SK-N-SH (cell line): ENCODE data around the gene MAPT. TPM values are rescaled to one million over a fixed set of nuclear protein-coding genes. Genes with fewer than 3 reads are reported as not detected.

Source experiments
- CTCF ChIA-PET: fragments of 300-600, 350-600 bp; formaldehyde crosslinking; extraction: SDS; loops from one replicate; lab custom pipeline; 2021; lab: Yijun Ruan, JAX
- POLR2A ChIA-PET: fragments of 350-600 bp; sonication (Branson Sonifier 250); formaldehyde crosslinking; extraction: SDS; loops from one replicate; lab custom pipeline; 2020; ENCODE audit warnings: antibody characterized with exemption, inconsistent platforms; lab: Yijun Ruan, JAX
- DNase-seq: peaks from one replicate; pipeline ENCODE4 v3.0.0; 2012
- H2AFZ ChIP-seq: fragments of 200-600 bp; sonication (generic); 2 replicates; pipeline ENCODE4 v1.8.1; 2016; ENCODE audit warnings: antibody characterized with exemption, mild to moderate bottlenecking, low read depth
- H3F3A ChIP-seq: fragments of 200-600 bp; sonication (generic); replicated peaks from 2 replicates; pipeline ENCODE3; 2016; ENCODE audit warnings: antibody characterized with exemption, mild to moderate bottlenecking; ENCODE audit not compliant: insufficient read depth
- H3K27ac ChIP-seq, 2 experiments: fragments of 200-500 bp in 1 of 2; fragments of 200-600 bp in 1 of 2; sonication (Bioruptor generic) in 1 of 2; sonication (generic), shearing (Covaris generic) in 1 of 2; 2 replicates each; pipeline versions ENCODE4 v1.5.1 to v1.6.1; 2014 to 2016; ENCODE audit warnings: low read depth in 2 of 2, inconsistent platforms in 1 of 2, low read length in 1 of 2, mild to moderate bottlenecking in 1 of 2, mixed read lengths in 1 of 2
- H3K27me3 ChIP-seq: fragments of 200-600 bp; sonication (generic), shearing (Covaris generic); 2 replicates; pipeline ENCODE4 v1.6.1; 2016; ENCODE audit warnings: mixed run types; ENCODE audit not compliant: insufficient read depth
- H3K36me3 ChIP-seq, 2 experiments: fragments of 200-500 bp in 1 of 2; fragments of 200-600 bp in 1 of 2; sonication (Bioruptor generic) in 1 of 2; sonication (generic) in 1 of 2; replicated peaks in 1 of 2; 2 replicates each; pipeline versions ENCODE3 to v1.5.1; 2014 to 2016; ENCODE audit warnings: low read length in 1 of 2, mild to moderate bottlenecking in 1 of 2; ENCODE audit not compliant: insufficient read depth in 2 of 2, control insufficient read depth in 1 of 2
- H3K4me1 ChIP-seq, 2 experiments: fragments of 200-500 bp in 1 of 2; fragments of 200-600 bp in 1 of 2; sonication (Bioruptor generic) in 1 of 2; sonication (generic), shearing (Covaris generic) in 1 of 2; 2 replicates each; pipeline versions ENCODE4 v1.5.1 to v1.6.1; 2014 to 2016; ENCODE audit warnings: low read depth in 1 of 2, low read length in 1 of 2, mixed run types in 1 of 2; ENCODE audit not compliant: insufficient read depth in 2 of 2, control insufficient read depth in 1 of 2
- H3K4me2 ChIP-seq: fragments of 200-600 bp; sonication (generic), shearing (Covaris generic); 2 replicates; pipeline ENCODE4 v1.6.1; 2017; ENCODE audit warnings: mixed run types
- H3K4me3 ChIP-seq, 2 experiments: fragments of 200-500 bp in 1 of 2; fragments of 200-600 bp in 1 of 2; sonication (Bioruptor generic) in 1 of 2; sonication (generic), shearing (Covaris generic) in 1 of 2; 2 replicates each; pipeline versions ENCODE4 v1.5.1 to v1.8.1; 2014 to 2016; ENCODE audit warnings: low read depth in 2 of 2, inconsistent platforms in 1 of 2, low read length in 1 of 2, mild to moderate bottlenecking in 1 of 2, mixed read lengths in 1 of 2, moderate library complexity in 1 of 2
- H3K79me2 ChIP-seq: fragments of 200-600 bp; sonication (generic); 2 replicates; pipeline ENCODE4 v1.8.1; 2017; ENCODE audit warnings: mild to moderate bottlenecking; ENCODE audit not compliant: insufficient read depth
- H3K9ac ChIP-seq: fragments of 200-600 bp; sonication (generic); 2 replicates; pipeline ENCODE4 v1.6.1; 2017; ENCODE audit warnings: mixed run types
- H3K9me2 ChIP-seq: fragments of 200-600 bp; sonication (generic); 2 replicates; pipeline ENCODE4 v1.6.1; 2017; ENCODE audit warnings: mixed run types
- H3K9me3 ChIP-seq: fragments of 200-600 bp; sonication (generic); 2 replicates; pipeline ENCODE4 v1.6.1; 2017; ENCODE audit warnings: mixed run types, mild to moderate bottlenecking, moderate library complexity
- H4K20me1 ChIP-seq: fragments of 200-600 bp; sonication (generic); 2 replicates; pipeline ENCODE4 v1.6.1; 2017; ENCODE audit warnings: mild to moderate bottlenecking, mixed run types; ENCODE audit not compliant: insufficient read depth
- CHD2 ChIP-seq: fragments of 150-350 bp; IDR thresholded peaks from 2 replicates; pipeline ENCODE4 v1.6.1; 2018; ENCODE audit warnings: low read length; ENCODE audit not compliant: partially characterized antibody
- ELF1 ChIP-seq: IDR thresholded peaks from 2 replicates; pipeline ENCODE4 v1.4.0; 2012
- FOSL2 ChIP-seq: IDR thresholded peaks from 2 replicates; pipeline ENCODE4 v1.4.0; 2012; ENCODE audit warnings: low read depth, mild to moderate bottlenecking, moderate library complexity, borderline replicate concordance
- FOXJ3 ChIP-seq: sonication (generic); formaldehyde crosslinking; IDR thresholded peaks from 2 replicates; pipeline ENCODE4 v1.5.1; 2020; ENCODE audit warnings: mild to moderate bottlenecking, missing genetic modification reagents
- GABPA ChIP-seq: IDR thresholded peaks from 2 replicates; pipeline ENCODE4 v1.4.0; 2012; ENCODE audit warnings: low read depth, mild to moderate bottlenecking
- GATA2 ChIP-seq: sonication (generic); formaldehyde crosslinking; IDR thresholded peaks from 2 replicates; pipeline ENCODE4 v1.5.0; 2020; ENCODE audit warnings: mild to moderate bottlenecking, missing genetic modification reagents
- JUND ChIP-seq: IDR thresholded peaks from 2 replicates; pipeline ENCODE4 v1.4.0; 2012
- MEF2A ChIP-seq: IDR thresholded peaks from 2 replicates; pipeline ENCODE4 v1.4.0; 2012; ENCODE audit warnings: low read depth, borderline replicate concordance
- NFIC ChIP-seq: IDR thresholded peaks from 2 replicates; pipeline ENCODE4 v1.4.0; 2012; ENCODE audit warnings: borderline replicate concordance
- NRF1 ChIP-seq: IDR thresholded peaks from 2 replicates; pipeline ENCODE4 v1.6.1; 2012; ENCODE audit warnings: low read depth, mild to moderate bottlenecking, low read length
- POLR2AphosphoS5 ChIP-seq: IDR thresholded peaks from 2 replicates; pipeline ENCODE4 v1.6.1; 2012; ENCODE audit warnings: low read depth, low read length
- RAD21 ChIP-seq: IDR thresholded peaks from 2 replicates; pipeline ENCODE4 v1.6.1; 2012; ENCODE audit warnings: mild to moderate bottlenecking, low read length
- RCOR1 ChIP-seq: fragments of 150-350 bp; IDR thresholded peaks from 2 replicates; pipeline ENCODE4 v1.6.1; 2017; ENCODE audit warnings: antibody characterized with exemption, low read length
- RFX5 ChIP-seq: IDR thresholded peaks from 2 replicates; pipeline ENCODE4 v1.6.1; 2012; ENCODE audit warnings: mild to moderate bottlenecking, improper control_type of control experiment, low read length
- RXRA ChIP-seq: IDR thresholded peaks from 2 replicates; pipeline ENCODE4 v1.4.0; 2012; ENCODE audit warnings: low read depth, mild to moderate bottlenecking, borderline replicate concordance
- SMC3 ChIP-seq: IDR thresholded peaks from 2 replicates; pipeline ENCODE4 v1.6.1; 2012; ENCODE audit warnings: low read depth, low read length, improper control_type of control experiment
- TAF1 ChIP-seq: IDR thresholded peaks from 2 replicates; pipeline ENCODE4 v1.6.1; 2012; ENCODE audit warnings: low read depth, mild to moderate bottlenecking, low read length, moderate library complexity, borderline replicate concordance
- TCF12 ChIP-seq: IDR thresholded peaks from 2 replicates; pipeline ENCODE4 v1.4.0; 2012
- TEAD4 ChIP-seq: IDR thresholded peaks from 2 replicates; pipeline ENCODE4 v1.4.0; 2012; ENCODE audit warnings: mild to moderate bottlenecking, borderline replicate concordance; ENCODE audit not compliant: insufficient read depth
- USF1 ChIP-seq: IDR thresholded peaks from 2 replicates; pipeline ENCODE4 v1.4.0; 2012; ENCODE audit warnings: low read depth, borderline replicate concordance
- YY1 ChIP-seq: IDR thresholded peaks from 2 replicates; pipeline ENCODE4 v1.4.0; 2012; ENCODE audit warnings: low read depth, mild to moderate bottlenecking
- WGBS: methylation state at CpG from one replicate; pipeline ENCODE4 v1.1.6; 2017; ENCODE audit warnings: low lambda C conversion rate; 5-methylcytosine and 5-hydroxymethylcytosine counted together
- polyA plus RNA-seq, 3 experiments: library from polyadenylated mRNA; depleted of rRNA; stranded (reverse); fragments of >200 nt; gene quantifications; 2 replicates each; pipeline ENCODE4 v1.2.3, GENCODE V29; 2012
- TF ChIP-seq, protein P1 (sequence below): IDR thresholded peaks from 2 replicates; pipeline ENCODE4 v1.6.1; 2012; ENCODE audit warnings: mild to moderate bottlenecking, low read depth, low read length, moderate library complexity
- TF ChIP-seq, protein P2 (sequence below): fragments of 200-600 bp; sonication (generic); IDR thresholded peaks from 2 replicates; pipeline ENCODE4 v1.6.1; 2017; ENCODE audit warnings: antibody characterized with exemption, mild to moderate bottlenecking, moderate library complexity

Gene MAPT
- polyA plus RNA-seq, 1 of the 3 experiments (the other 2 are of a cell fraction), result 0.74 TPM

DNA sequence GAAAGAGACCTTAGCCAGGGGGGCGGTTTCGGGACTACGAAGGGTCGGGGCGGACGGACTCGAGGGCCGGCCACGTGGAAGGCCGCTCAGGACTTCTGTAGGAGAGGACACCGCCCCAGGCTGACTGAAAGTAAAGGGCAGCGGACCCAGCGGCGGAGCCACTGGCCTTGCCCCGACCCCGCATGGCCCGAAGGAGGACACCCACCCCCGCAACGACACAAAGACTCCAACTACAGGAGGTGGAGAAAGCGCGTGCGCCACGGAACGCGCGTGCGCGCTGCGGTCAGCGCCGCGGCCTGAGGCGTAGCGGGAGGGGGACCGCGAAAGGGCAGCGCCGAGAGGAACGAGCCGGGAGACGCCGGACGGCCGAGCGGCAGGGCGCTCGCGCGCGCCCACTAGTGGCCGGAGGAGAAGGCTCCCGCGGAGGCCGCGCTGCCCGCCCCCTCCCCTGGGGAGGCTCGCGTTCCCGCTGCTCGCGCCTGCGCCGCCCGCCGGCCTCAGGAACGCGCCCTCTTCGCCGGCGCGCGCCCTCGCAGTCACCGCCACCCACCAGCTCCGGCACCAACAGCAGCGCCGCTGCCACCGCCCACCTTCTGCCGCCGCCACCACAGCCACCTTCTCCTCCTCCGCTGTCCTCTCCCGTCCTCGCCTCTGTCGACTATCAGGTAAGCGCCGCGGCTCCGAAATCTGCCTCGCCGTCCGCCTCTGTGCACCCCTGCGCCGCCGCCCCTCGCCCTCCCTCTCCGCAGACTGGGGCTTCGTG, at the start of gene MAPT (continued):
- TF ChIP-seq GABPA, result 0 out of 2 replicates have a peak, but pooled peaks have one; percentile 26
- no peak for TF ChIP-seq NFIC
- no peak for TF ChIP-seq FOSL2
- peak; percentile 43; the same call in 1 of the 2 replicates for TF ChIP-seq SMC3
- peak; percentile 83 for TF ChIP-seq CHD2
- TF ChIP-seq TAF1, result peak; percentile 47
- no peak; the same call in 1 of the 2 replicates for TF ChIP-seq RFX5
- TF ChIP-seq NRF1, result peak; percentile 78
- no peak for TF ChIP-seq USF1
- TF ChIP-seq MEF2A, result no peak
- no peak for TF ChIP-seq TCF12
- no peak for TF ChIP-seq GATA2 (CRISPR knock-in tag)
- no peak for TF ChIP-seq TEAD4

- Histone ChIP-seq H3K36me3 (no peaks in the 10 kb centered on the region), H3K9ac (no peak within 1 kb of the TSS), H3K9me2 (no peaks in the 10 kb centered on the region), H3K27me3 (peaks cover 9% of the 10 kb centered on the region), H3K79me2 (no peaks in the 10 kb centered on the region), H4K20me1 (no peaks in the 10 kb centered on the region), H2AFZ (no peak within 1 kb of the TSS), H3K27ac (no peak within 1 kb of the TSS), H3F3A (no peaks in the 10 kb centered on the region), H3K4me3 (no peak within 1 kb of the TSS), H3K9me3 (no peaks in the 10 kb centered on the region), H3K4me2 (no peak within 1 kb of the TSS), H3K4me1 (peaks cover 0 to 21% of the 10 kb centered on the region in 2 experiments; a peak in 1 of 4 replicates)
- POLR2A ChIA-PET, result no interaction called here
- CTCF ChIA-PET, result interaction anchor here (1.2 to 17.2 kb wide), 4 partner anchors 13 to 123 kb away, joined by 3 to 327 read pairs (median 4); no protein-coding TSS in a partner anchor
- DNase-seq, result peak; percentile 43
- 70% methylated on average over 24 of the region's 25 CpGs for WGBS
- TF ChIP-seq RCOR1 (no peak), ELF1 (no peak), JUND (no peak), POLR2AphosphoS5 (no peak), FOSL2 (no peak), CHD2 (no peak), RXRA (no peak), FOXJ3 (CRISPR knock-in tag) (no peak), TEAD4 (no peak), RAD21 (no peak), YY1 (no peak), USF1 (no peak)
- TF ChIP-seq, protein P1, sequence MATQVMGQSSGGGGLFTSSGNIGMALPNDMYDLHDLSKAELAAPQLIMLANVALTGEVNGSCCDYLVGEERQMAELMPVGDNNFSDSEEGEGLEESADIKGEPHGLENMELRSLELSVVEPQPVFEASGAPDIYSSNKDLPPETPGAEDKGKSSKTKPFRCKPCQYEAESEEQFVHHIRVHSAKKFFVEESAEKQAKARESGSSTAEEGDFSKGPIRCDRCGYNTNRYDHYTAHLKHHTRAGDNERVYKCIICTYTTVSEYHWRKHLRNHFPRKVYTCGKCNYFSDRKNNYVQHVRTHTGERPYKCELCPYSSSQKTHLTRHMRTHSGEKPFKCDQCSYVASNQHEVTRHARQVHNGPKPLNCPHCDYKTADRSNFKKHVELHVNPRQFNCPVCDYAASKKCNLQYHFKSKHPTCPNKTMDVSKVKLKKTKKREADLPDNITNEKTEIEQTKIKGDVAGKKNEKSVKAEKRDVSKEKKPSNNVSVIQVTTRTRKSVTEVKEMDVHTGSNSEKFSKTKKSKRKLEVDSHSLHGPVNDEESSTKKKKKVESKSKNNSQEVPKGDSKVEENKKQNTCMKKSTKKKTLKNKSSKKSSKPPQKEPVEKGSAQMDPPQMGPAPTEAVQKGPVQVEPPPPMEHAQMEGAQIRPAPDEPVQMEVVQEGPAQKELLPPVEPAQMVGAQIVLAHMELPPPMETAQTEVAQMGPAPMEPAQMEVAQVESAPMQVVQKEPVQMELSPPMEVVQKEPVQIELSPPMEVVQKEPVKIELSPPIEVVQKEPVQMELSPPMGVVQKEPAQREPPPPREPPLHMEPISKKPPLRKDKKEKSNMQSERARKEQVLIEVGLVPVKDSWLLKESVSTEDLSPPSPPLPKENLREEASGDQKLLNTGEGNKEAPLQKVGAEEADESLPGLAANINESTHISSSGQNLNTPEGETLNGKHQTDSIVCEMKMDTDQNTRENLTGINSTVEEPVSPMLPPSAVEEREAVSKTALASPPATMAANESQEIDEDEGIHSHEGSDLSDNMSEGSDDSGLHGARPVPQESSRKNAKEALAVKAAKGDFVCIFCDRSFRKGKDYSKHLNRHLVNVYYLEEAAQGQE, result no peak
- TF ChIP-seq, protein P2, sequence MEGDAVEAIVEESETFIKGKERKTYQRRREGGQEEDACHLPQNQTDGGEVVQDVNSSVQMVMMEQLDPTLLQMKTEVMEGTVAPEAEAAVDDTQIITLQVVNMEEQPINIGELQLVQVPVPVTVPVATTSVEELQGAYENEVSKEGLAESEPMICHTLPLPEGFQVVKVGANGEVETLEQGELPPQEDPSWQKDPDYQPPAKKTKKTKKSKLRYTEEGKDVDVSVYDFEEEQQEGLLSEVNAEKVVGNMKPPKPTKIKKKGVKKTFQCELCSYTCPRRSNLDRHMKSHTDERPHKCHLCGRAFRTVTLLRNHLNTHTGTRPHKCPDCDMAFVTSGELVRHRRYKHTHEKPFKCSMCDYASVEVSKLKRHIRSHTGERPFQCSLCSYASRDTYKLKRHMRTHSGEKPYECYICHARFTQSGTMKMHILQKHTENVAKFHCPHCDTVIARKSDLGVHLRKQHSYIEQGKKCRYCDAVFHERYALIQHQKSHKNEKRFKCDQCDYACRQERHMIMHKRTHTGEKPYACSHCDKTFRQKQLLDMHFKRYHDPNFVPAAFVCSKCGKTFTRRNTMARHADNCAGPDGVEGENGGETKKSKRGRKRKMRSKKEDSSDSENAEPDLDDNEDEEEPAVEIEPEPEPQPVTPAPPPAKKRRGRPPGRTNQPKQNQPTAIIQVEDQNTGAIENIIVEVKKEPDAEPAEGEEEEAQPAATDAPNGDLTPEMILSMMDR, result no peak
Measured at GRCh38 chr17:45844695-45845375, 49.5 kb upstream of the MAPT start, which contains the start of gene SPPL2C. Gene SPPL2C, plus strand, starts transcription at chr17:45844881. Its CDS starts 26 bp downstream, at chr17:45844907.
